Measurements from ENCODE around the gene EEF2K. TPM values are rescaled to one million over a fixed set of nuclear protein-coding genes. Genes with fewer than 3 reads are reported as not detected.

EEF2K gene
- total RNA-seq, 2 donors from 2014 or later: 9.8 to 15.8 TPM

DNA sequence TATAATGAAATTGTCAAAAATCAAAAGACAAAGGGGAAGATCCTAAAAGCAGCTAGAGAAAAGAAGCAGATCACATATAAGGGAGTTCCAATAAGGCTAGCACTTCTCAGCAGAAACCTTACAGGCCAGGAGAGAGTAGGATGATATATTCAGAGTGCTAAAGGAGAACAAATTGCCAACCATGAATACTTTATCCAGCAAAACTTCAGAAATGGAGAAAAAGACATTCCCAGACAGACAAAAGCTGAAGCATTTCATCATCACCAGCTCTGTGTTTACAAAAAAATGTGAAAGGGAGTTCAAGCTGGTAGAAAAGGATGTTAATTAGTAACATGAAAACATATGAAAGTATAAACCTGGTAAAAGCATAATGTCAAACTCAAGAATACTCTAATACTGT is 131.0 kb downstream of the EEF2K start:
- no peaks in the 10 kb centered on the region for H3K27me3 Mint-ChIP-seq (ENCODE audit: insufficient read depth)
- H3K9me3 Mint-ChIP-seq: peaks cover 55% of the 10 kb centered on the region
- TF ChIP-seq, protein P1, sequence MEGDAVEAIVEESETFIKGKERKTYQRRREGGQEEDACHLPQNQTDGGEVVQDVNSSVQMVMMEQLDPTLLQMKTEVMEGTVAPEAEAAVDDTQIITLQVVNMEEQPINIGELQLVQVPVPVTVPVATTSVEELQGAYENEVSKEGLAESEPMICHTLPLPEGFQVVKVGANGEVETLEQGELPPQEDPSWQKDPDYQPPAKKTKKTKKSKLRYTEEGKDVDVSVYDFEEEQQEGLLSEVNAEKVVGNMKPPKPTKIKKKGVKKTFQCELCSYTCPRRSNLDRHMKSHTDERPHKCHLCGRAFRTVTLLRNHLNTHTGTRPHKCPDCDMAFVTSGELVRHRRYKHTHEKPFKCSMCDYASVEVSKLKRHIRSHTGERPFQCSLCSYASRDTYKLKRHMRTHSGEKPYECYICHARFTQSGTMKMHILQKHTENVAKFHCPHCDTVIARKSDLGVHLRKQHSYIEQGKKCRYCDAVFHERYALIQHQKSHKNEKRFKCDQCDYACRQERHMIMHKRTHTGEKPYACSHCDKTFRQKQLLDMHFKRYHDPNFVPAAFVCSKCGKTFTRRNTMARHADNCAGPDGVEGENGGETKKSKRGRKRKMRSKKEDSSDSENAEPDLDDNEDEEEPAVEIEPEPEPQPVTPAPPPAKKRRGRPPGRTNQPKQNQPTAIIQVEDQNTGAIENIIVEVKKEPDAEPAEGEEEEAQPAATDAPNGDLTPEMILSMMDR (conservative IDR thresholded peaks at IDR 0.05): no peak
- no peak overlapping the region for H3K27ac ChIP-seq (ENCODE audit: low read depth, low read length)
- H3K9me3 ChIP-seq (ENCODE audit: control insufficient read depth, low read length): peaks cover 51% of the 10 kb centered on the region
- H3K27ac Mint-ChIP-seq: no peak overlapping the region
- peaks cover 73% of the 10 kb centered on the region for H3K36me3 Mint-ChIP-seq (ENCODE audit: low read depth)
- H3K4me1 ChIP-seq (ENCODE audit: control insufficient read depth, insufficient read depth, low read length): no peaks in the 10 kb centered on the region
- H3K9ac ChIP-seq (ENCODE audit: extremely low read depth, low read length, poor library complexity, severe bottlenecking): no peak overlapping the region
- no peak overlapping the region for H3K4me3 Mint-ChIP-seq
- peaks cover 64% of the 10 kb centered on the region for H3K36me3 ChIP-seq (ENCODE audit: control insufficient read depth, insufficient read depth, low read length)
- DNase-seq: no peak
- no peaks in the 10 kb centered on the region for H3K4me1 Mint-ChIP-seq
- peak overlapping the region; percentile 37 for H3K4me3 ChIP-seq (ENCODE audit: low read length)
- no peaks in the 10 kb centered on the region for H3K27me3 ChIP-seq (ENCODE audit: control insufficient read depth, insufficient read depth, low read length, poor library complexity, severe bottlenecking)

DNA sequence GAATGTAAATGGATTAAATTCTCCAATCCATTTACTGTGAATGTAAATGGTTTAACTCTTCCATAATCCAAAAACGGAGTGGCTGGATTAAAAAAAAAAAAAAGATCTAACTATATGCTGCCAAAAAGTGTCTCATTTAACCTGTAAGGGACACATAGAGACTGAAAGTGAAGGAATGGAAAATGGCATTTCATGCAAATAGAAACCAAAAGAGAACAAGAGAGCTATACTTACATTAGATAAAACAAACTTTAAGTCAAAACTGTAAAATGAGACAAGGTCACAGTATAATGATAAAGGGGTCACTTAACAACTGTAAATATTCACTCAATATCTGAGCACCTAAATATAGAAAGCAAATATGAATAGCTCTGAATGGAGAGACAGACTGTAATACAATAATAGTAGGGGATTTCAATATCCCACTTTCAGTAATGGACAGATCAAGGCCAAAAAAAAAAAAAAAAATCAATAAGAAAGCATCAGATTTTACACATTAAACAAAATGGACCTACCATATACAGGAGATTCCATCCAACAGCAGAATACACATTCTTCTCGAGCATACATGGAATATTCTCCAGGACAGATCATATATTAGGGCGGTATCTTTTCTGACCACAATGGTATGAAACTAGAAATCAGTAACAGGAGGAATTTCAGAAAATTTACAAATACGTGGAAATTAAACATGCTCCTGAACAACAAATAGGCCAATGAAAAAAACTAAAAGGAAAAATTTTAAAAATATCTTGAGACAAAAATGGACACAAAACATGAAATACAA is 132.0 kb downstream of the EEF2K start:
- Histone ChIP-seq H3K4me1 (ENCODE audit: control insufficient read depth, insufficient read depth, low read length) (no peaks in the 10 kb centered on the region), H3K36me3 (ENCODE audit: control insufficient read depth, insufficient read depth, low read length) (peaks cover 58% of the 10 kb centered on the region), H3K9me3 (ENCODE audit: control insufficient read depth, low read length) (peaks cover 55% of the 10 kb centered on the region), H3K4me3 (ENCODE audit: low read length) (peak overlapping the region; percentile 25), H3K27ac (ENCODE audit: low read depth, low read length) (no peak overlapping the region), H3K9ac (ENCODE audit: extremely low read depth, low read length, poor library complexity, severe bottlenecking) (no peak overlapping the region), H3K27me3 (ENCODE audit: control insufficient read depth, insufficient read depth, low read length, poor library complexity, severe bottlenecking) (no peaks in the 10 kb centered on the region)
- peaks cover 55% of the 10 kb centered on the region for H3K9me3 Mint-ChIP-seq
- TF ChIP-seq, protein P1 (conservative IDR thresholded peaks at IDR 0.05): no peak
- H3K4me1 Mint-ChIP-seq: no peaks in the 10 kb centered on the region
- H3K27ac Mint-ChIP-seq: no peak overlapping the region
- H3K4me3 Mint-ChIP-seq: no peak overlapping the region
- WGBS, 2 experiments (ENCODE audit: insufficient coverage in 1 of 2, insufficient read length in 1 of 2): 85 to 94% methylated on average over 2 to 4 of the region's 4 CpGs
- no peak for DNase-seq
- H3K36me3 Mint-ChIP-seq (ENCODE audit: low read depth): peaks cover 67% of the 10 kb centered on the region
- H3K27me3 Mint-ChIP-seq (ENCODE audit: insufficient read depth): no peaks in the 10 kb centered on the region

Other genes with a start within 250 kb of the EEF2K start
- gene PDZD9, start 205.2 kb upstream of the EEF2K start, total RNA-seq: not detected
- gene MOSMO, start 198.2 kb upstream of the EEF2K start, total RNA-seq: 10 to 100 TPM; 12.6 to 14.7 TPM
- gene VWA3A, start 113.7 kb upstream of the EEF2K start, total RNA-seq: under 1 TPM; 0.18 to 0.40 TPM
- not detected for gene SDR42E2, start 43.8 kb upstream of the EEF2K start, total RNA-seq
- gene POLR3E, start 91.1 kb downstream of the EEF2K start, total RNA-seq: 10 to 100 TPM; 73.1 to 73.6 TPM
- gene CDR2, start 168.3 kb downstream of the EEF2K start, total RNA-seq: 10 to 100 TPM; 17.6 to 24.3 TPM

All from endodermal cell (in vitro differentiated cells).